DND-41 (cell line): ENCODE results near the gene RAD52.

Experiments
- ATAC-seq: fragments of 200-7000 bp; cut with Tn5 transposase; 3 replicates; pipeline ENCODE4 v1.9.1; 2021; ENCODE audit warnings: low read depth; ENCODE audit not compliant: insufficient read depth
- DNase-seq: peaks from one replicate; pipeline ENCODE4 v3.0.0-alpha.2; 2020
- H2AFZ ChIP-seq: 2 replicates; pipeline ENCODE4 v1.6.0; 2012; ENCODE audit warnings: low read depth, low read length
- H3K27ac ChIP-seq: 2 replicates; pipeline ENCODE4 v1.5.1; 2012; ENCODE audit warnings: low read length, inconsistent platforms
- H3K27me3 ChIP-seq: fragments of 200-600 bp; sonication (generic); 2 replicates; pipeline ENCODE4 v1.6.0; 2012; ENCODE audit warnings: low read length, mild to moderate bottlenecking, inconsistent platforms; ENCODE audit not compliant: insufficient read depth, poor library complexity
- H3K36me3 ChIP-seq: 2 replicates; pipeline ENCODE4 v1.5.1; 2012; ENCODE audit warnings: low read length, inconsistent platforms; ENCODE audit not compliant: insufficient read depth
- H3K4me1 ChIP-seq: 2 replicates; pipeline ENCODE4 v1.5.1; 2012; ENCODE audit warnings: mild to moderate bottlenecking, low read length; ENCODE audit not compliant: insufficient read depth
- H3K4me2 ChIP-seq: 2 replicates; pipeline ENCODE4 v1.6.0; 2012; ENCODE audit warnings: mild to moderate bottlenecking, moderate library complexity, low read length, inconsistent platforms; ENCODE audit not compliant: insufficient read depth
- H3K4me3 ChIP-seq, 2 experiments: fragments of 200-600 bp in 1 of 2; shearing (Covaris generic) in 1 of 2; 2 replicates each; pipeline ENCODE4 v1.5.1; 2012 to 2016; ENCODE audit warnings: inconsistent platforms in 2 of 2, low read length in 2 of 2, mild to moderate bottlenecking in 2 of 2, low read depth in 1 of 2, moderate library complexity in 1 of 2
- H3K79me2 ChIP-seq: 2 replicates; pipeline ENCODE4 v1.6.0; 2012; ENCODE audit warnings: low read length, inconsistent platforms; ENCODE audit not compliant: insufficient read depth
- H3K9ac ChIP-seq: 2 replicates; pipeline ENCODE4 v1.6.0; 2012; ENCODE audit warnings: low read depth, mild to moderate bottlenecking, inconsistent platforms, low read length, moderate library complexity
- H3K9me3 ChIP-seq: 2 replicates; pipeline ENCODE4 v1.5.1; 2012; ENCODE audit warnings: low read length, moderate library complexity, mild to moderate bottlenecking, inconsistent platforms; ENCODE audit not compliant: insufficient read depth, severe bottlenecking
- H4K20me1 ChIP-seq: 2 replicates; pipeline ENCODE4 v1.6.0; 2012; ENCODE audit warnings: low read length; ENCODE audit not compliant: insufficient read depth
- CTCF ChIP-seq: IDR thresholded peaks from 2 replicates; pipeline ENCODE4 v1.5.1; 2012; ENCODE audit warnings: borderline replicate concordance, low read length, moderate library complexity, mild to moderate bottlenecking; ENCODE audit not compliant: poor library complexity, severe bottlenecking; ENCODE audit errors: extremely low read depth
- EZH2 ChIP-seq: IDR thresholded peaks from 3 replicates; pipeline ENCODE4 v1.6.1; 2012; ENCODE audit warnings: borderline replicate concordance, low read depth, mild to moderate bottlenecking, moderate library complexity, low read length, inconsistent platforms; ENCODE audit not compliant: severe bottlenecking

The RAD52 gene

DNA sequence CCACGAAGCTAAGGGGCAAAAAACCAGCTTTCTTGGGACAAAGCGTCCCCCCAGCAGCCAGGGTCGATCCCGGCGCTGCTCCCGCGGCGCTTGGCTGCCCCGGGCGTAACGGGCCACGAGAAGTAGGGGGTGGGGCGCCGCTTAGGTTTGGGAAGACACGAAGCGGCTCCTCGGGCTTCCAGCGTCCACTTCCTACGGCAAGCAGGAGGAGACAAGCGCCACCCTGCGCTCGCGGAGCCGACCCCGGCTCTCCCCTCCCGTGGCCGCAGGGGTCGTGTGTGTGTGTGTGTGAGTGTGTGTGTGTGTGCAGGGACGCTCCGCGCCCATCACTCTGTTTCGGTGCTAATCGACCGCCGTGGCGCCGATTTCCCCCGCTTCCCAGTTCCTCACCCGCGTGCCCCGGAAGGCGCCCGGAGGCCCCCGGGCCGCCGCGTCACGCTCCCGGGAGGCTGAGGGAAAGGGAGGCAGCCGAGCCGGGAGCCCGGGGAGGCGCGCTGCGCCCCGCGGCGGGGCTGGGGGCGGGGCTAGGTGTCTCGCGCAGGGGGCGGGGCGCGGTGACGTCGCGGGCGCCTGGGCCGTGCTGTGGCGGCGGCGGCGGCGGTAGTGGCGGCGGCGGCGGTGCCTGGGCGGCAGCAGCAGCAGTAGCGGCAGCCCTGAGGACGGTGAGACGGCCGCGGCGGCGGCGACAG, 41.3 kb upstream of the RAD52 start, which contains the start of gene ERC1:
Gene ERC1, plus strand, starts transcription at position 563 of the 689 bp plus-strand sequence. CDS start 36,681 bp downstream, outside the sequence.
- DNase-seq = peak; percentile 85
- TF ChIP-seq CTCF = peak; percentile 28
- TF ChIP-seq EZH2 = no peak
- Histone ChIP-seq H3K4me2 (peak within 1 kb of the TSS; percentile 72), H3K9ac (peak within 1 kb of the TSS; percentile 95), H3K4me1 (peaks cover 38% of the 10 kb centered on the region), H3K27me3 (no peaks in the 10 kb centered on the region), H3K9me3 (no peaks in the 10 kb centered on the region), H3K79me2 (peaks cover 34% of the 10 kb centered on the region), H3K36me3 (no peaks in the 10 kb centered on the region; the same call in 1 of the 2 replicates), H3K4me3 (peak within 1 kb of the TSS; percentile 62 to 83), H4K20me1 (no peaks in the 10 kb centered on the region), H2AFZ (peak within 1 kb of the TSS; percentile 98), H3K27ac (peak within 1 kb of the TSS; percentile 93)
- ATAC-seq = peak; percentile 78

DNA sequence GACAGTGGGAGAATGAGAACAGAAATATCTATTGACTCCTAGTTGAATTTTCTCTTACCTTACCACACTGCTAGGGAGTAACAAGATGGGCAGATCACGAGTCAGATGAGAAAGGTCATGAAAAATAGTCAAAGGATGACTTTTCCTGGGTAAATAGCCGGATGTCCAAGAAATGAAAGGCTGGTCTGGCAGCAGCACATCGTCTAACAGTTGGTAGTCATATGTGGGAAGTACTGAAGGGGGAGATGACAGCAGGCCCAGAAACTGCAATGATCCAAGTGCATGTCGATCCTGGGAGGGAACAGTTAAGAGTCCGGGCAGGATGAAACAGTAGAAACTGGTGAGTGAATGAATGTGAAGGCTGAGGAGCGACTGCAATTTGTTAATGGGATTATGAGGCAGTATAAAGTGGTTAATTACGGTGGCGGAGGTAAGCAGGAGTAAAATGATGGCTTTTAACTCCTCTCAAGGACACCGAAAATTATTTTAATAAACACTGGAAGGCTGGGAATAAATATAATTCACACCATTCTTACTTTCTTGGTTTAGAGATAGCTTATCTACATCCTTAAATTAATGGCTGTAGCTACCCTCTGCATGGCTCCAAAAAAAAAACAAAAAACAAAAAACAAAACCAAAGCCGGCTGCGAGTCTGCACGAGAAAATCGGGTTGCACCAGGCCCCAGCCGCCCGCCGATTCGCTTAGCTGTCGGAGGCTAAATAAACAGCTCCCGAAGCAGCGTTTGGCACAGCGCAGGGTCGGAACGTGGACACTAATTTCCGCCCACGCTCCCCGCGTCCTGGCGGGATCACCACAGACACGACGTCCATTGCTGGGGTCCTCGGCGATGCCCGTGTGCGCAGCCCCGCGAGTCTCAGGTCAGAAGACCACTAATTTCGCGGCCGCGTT, 40.5 kb upstream of the RAD52 start:
- H3K9me3 ChIP-seq = no peaks in the 10 kb centered on the region
- H2AFZ ChIP-seq = peak overlapping the region; percentile 98
- H3K36me3 ChIP-seq = no peaks in the 10 kb centered on the region; the same call in 1 of the 2 replicates
- no peaks in the 10 kb centered on the region for H4K20me1 ChIP-seq
- H3K27ac ChIP-seq = peak overlapping the region; percentile 93
- DNase-seq (peak; percentile 62), ATAC-seq (peak; percentile 41)
- peak overlapping the region; percentile 62 to 83 for H3K4me3 ChIP-seq
- H3K4me2 ChIP-seq = peak overlapping the region; percentile 72
- H3K9ac ChIP-seq = peak overlapping the region; percentile 95
- H3K4me1 ChIP-seq = peaks cover 38% of the 10 kb centered on the region
- no peak for TF ChIP-seq EZH2
- TF ChIP-seq CTCF = no peak
- no peaks in the 10 kb centered on the region for H3K27me3 ChIP-seq
- peaks cover 34% of the 10 kb centered on the region for H3K79me2 ChIP-seq

DNA sequence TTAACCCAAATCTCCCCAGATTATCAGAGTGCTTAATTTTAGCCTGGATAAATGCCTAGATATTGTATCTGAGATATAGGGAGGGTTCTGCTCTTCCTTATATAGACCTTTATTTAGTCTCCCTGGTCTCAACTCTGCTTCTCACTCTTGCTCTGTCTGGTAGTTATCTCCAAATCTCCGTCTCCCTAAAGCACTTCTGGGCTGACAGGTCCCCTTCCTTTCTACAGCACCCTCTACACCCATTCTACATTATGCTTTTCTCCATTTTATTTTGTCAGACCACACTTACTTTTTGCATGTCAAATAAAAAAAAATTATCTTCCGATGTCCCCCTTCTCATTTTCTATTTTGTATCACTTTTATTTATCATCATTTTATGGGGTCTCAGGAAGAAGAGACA, 39.6 kb upstream of the RAD52 start:
- H3K27me3 ChIP-seq = no peaks in the 10 kb centered on the region
- H3K27ac ChIP-seq = peak overlapping the region; percentile 15
- DNase-seq = no peak
- H2AFZ ChIP-seq = peak overlapping the region; percentile 13; the same call in 1 of the 2 replicates
- TF ChIP-seq EZH2 = no peak
- no peak for TF ChIP-seq CTCF
- no peak for ATAC-seq
- H3K4me2 ChIP-seq = peak overlapping the region; percentile 72
- no peaks in the 10 kb centered on the region for H3K9me3 ChIP-seq
- no peaks in the 10 kb centered on the region for H4K20me1 ChIP-seq
- peak overlapping the region; percentile 95; the same call in 1 of the 2 replicates for H3K9ac ChIP-seq
- H3K4me1 ChIP-seq = peaks cover 38% of the 10 kb centered on the region
- peaks cover 30% of the 10 kb centered on the region for H3K79me2 ChIP-seq
- peak overlapping the region in 1 of 2 experiments; percentile 83; a peak in 1 of 4 replicates for H3K4me3 ChIP-seq
- H3K36me3 ChIP-seq = no peaks in the 10 kb centered on the region; the same call in 1 of the 2 replicates
